COLO668 (cell line): ENCODE data around the gene FGD3.
A peak's percentile ranks its signal among the peaks of the same experiment; 100 is the strongest.

Experiments
- DNase-seq: peaks from one replicate; lab custom pipeline; 2025; ENCODE audit not compliant: unreplicated experiment; lab: John Stamatoyannopoulos, UW

Gene FGD3

GRCh38 chr9:93068956-93069355 lies 121.6 kb downstream of the FGD3 start:
- DNase-seq = no peak

GRCh38 chr9:93071464-93071863 lies 124.1 kb downstream of the FGD3 start:
- DNase-seq = peak; percentile 38

- peak; percentile 42 for DNase-seq
Measured at GRCh38 chr9:93072383-93072795, 125.1 kb downstream of the FGD3 start.

- DNase-seq = no peak
Measured at GRCh38 chr9:93076101-93076791, 128.9 kb downstream of the FGD3 start.

- no peak for DNase-seq
Measured at GRCh38 chr9:93076792-93077128, 129.4 kb downstream of the FGD3 start.

GRCh38 chr9:93077367-93077766 lies 130.0 kb downstream of the FGD3 start:
- no peak for DNase-seq

GRCh38 chr9:93077811-93078210 lies 130.5 kb downstream of the FGD3 start:
- DNase-seq = no peak

GRCh38 chr9:93079371-93079770 lies 132.0 kb downstream of the FGD3 start:
- DNase-seq = no peak

- DNase-seq = no peak
Measured at GRCh38 chr9:93080406-93080805, 133.1 kb downstream of the FGD3 start.

GRCh38 chr9:93081081-93081529 lies 133.8 kb downstream of the FGD3 start:
- DNase-seq = no peak

GRCh38 chr9:93081931-93082330 lies 134.6 kb downstream of the FGD3 start:
- DNase-seq = no peak

GRCh38 chr9:93082841-93083411 lies 135.6 kb downstream of the FGD3 start:
- DNase-seq = no peak

GRCh38 chr9:93083592-93084470 lies 136.5 kb downstream of the FGD3 start:
- DNase-seq = no peak

GRCh38 chr9:93084471-93084881 lies 137.2 kb downstream of the FGD3 start:
- no peak for DNase-seq

- DNase-seq = no peak
Measured at GRCh38 chr9:93085676-93086075, 138.4 kb downstream of the FGD3 start.
